IPS DF 4.7 (cell line): Measurements from ENCODE around the gene SERBP1.

ENCODE experiments used
- DNase-seq: peaks from one replicate; pipeline ENCODE4 v3.0.0-alpha.2; 2013; ENCODE audit warnings: low spot score; ENCODE audit errors: extremely low read depth

SERBP1 gene

DNA sequence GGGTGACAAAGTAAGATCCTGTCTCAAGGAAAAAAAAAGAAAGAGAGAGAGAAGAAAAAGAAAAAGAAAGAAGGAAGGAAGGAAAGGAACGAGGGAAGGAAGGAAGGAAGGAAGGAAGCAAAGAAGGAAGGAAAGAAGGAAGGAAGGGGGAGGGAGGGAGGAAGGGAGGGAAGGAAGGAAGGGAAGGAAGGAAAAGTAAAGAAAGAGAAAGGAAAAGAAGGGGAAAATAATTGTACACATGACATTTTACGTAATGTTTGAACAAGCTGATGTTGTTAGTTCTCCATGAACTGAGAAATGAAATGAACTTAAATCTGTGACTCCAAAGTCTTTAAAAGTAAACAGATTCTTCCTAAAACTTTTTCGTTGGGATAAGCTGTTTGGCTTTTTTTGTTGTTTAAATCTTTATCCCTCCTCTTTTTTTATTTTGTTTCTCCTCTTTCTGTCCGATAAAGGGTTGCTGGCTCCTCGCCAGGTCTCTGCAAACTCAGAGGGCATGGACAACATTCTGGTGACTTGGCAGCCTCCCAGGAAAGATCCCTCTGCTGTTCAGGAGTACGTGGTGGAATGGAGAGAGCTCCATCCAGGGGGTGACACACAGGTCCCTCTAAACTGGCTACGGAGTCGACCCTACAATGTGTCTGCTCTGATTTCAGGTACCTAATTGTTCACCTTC is 62.7 kb downstream of the SERBP1 start:
- no peak for DNase-seq

DNA sequence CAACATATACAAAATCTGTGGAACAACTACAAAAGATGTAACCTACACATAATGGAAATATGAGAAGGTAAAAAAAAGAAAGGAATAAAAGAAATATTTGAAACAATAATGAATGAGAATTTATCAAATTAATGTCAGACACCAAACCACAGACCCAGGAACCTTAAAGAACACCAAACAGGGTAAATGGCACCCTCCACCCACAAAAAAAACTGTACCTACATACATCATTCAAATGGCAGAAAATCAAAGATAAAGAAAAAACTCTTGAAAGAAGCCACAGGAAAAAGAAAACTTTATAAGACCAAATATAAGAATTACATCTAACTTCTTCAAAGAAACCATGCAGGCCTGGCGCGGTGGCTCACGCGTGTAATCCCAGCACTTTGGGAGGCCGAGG is 68.6 kb downstream of the SERBP1 start:
- DNase-seq, result no peak

DNA sequence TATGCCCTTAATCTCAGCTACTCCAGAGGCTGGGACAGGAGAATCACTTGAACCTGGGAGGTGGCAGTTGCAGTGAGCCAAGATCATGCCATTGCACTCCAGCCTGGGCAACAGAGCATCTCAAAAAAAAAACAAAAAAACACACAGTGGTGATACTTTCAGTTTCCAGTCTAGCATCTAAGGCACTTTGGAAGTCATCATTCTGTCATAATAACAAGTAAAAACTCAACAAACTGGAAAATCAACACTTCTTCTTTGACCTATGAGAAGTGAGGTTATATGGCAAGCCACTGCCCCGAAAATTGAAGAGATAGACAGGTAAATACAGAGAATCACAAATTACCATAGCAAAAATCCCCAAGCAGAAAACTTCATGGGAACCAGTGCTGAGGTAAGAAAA is 70.6 kb downstream of the SERBP1 start:
- DNase-seq, result no peak
